HepG2 (cell line): ENCODE results near the gene AATF.

Source experiments
- ATF1 ChIP-seq: IDR thresholded peaks from 2 replicates; pipeline ENCODE4 v1.6.1; 2016; ENCODE audit warnings: mild to moderate bottlenecking, control low read depth
- CBX5 ChIP-seq: sonication (generic); formaldehyde crosslinking; IDR thresholded peaks from 2 replicates; pipeline ENCODE4 v1.4.0; 2020; ENCODE audit warnings: missing genetic modification reagents, borderline replicate concordance
- FOSL1 ChIP-seq: sonication (generic); formaldehyde crosslinking; IDR thresholded peaks from 2 replicates; pipeline ENCODE4 v1.9.0; 2021; ENCODE audit warnings: missing genetic modification reagents, borderline replicate concordance
- KAT8 ChIP-seq: IDR thresholded peaks from 2 replicates; pipeline ENCODE4 v1.6.1; 2016; ENCODE audit warnings: missing genetic modification reagents, missing compliant biosample characterization
- PHF8 ChIP-seq: sonication (generic); formaldehyde crosslinking; IDR thresholded peaks from 2 replicates; pipeline ENCODE4 v1.5.0; 2020; ENCODE audit warnings: missing genetic modification reagents
- SMC3 ChIP-seq: IDR thresholded peaks from 2 replicates; pipeline ENCODE4 v1.6.1; 2011; ENCODE audit warnings: low read length, improper control_type of control experiment
- ZFP41 ChIP-seq: sonication (generic); formaldehyde crosslinking; IDR thresholded peaks from 2 replicates; pipeline ENCODE4 v1.4.0; 2020; ENCODE audit warnings: mild to moderate bottlenecking, missing genetic modification reagents, borderline replicate concordance
- ZNF317 ChIP-seq: sonication (generic); formaldehyde crosslinking; IDR thresholded peaks from 2 replicates; pipeline ENCODE4 v1.5.0; 2020; ENCODE audit warnings: mild to moderate bottlenecking, missing genetic modification reagents
- ZNF558 ChIP-seq: sonication (generic); formaldehyde crosslinking; IDR thresholded peaks from 2 replicates; pipeline ENCODE4 v1.9.0; 2022; ENCODE audit warnings: mild to moderate bottlenecking, missing genetic modification reagents, borderline replicate concordance
- ZNF777 ChIP-seq: sonication (generic); formaldehyde crosslinking; IDR thresholded peaks from 2 replicates; pipeline ENCODE4 v1.4.0; 2020; ENCODE audit warnings: missing genetic modification reagents
- TF ChIP-seq, protein P1 (sequence below): sonication (generic); formaldehyde crosslinking; conservative IDR thresholded peaks from 2 replicates; pipeline ENCODE4 v1.8.0; 2022; ENCODE audit warnings: mild to moderate bottlenecking, moderate library complexity, missing genetic modification reagents
- TF ChIP-seq, protein P2 (sequence below): fragments of 450-650 bp; IDR thresholded peaks from 2 replicates; pipeline ENCODE4 v1.6.1; 2017
- TF ChIP-seq, protein P3 (sequence below): sonication (generic); formaldehyde crosslinking; IDR thresholded peaks from 2 replicates; pipeline ENCODE4 v1.4.0; 2020; ENCODE audit warnings: missing genetic modification reagents
- TF ChIP-seq, protein P4 (sequence below): IDR thresholded peaks from 2 replicates; pipeline ENCODE4 v1.6.1; 2012; ENCODE audit warnings: low read length, improper control_type of control experiment

- TF ChIP-seq ZNF777 (CRISPR knock-in tag) (no peak), ZFP41 (no peak), KAT8 (CRISPR knock-in tag) (no peak), CBX5 (CRISPR knock-in tag) (no peak), ATF1 (CRISPR knock-in tag) (no peak), PHF8 (no peak), ZNF558 (CRISPR knock-in tag) (no peak), SMC3 (no peak), ZNF317 (CRISPR knock-in tag) (no peak), FOSL1 (CRISPR knock-in tag) (no peak)
- TF ChIP-seq, protein P1, sequence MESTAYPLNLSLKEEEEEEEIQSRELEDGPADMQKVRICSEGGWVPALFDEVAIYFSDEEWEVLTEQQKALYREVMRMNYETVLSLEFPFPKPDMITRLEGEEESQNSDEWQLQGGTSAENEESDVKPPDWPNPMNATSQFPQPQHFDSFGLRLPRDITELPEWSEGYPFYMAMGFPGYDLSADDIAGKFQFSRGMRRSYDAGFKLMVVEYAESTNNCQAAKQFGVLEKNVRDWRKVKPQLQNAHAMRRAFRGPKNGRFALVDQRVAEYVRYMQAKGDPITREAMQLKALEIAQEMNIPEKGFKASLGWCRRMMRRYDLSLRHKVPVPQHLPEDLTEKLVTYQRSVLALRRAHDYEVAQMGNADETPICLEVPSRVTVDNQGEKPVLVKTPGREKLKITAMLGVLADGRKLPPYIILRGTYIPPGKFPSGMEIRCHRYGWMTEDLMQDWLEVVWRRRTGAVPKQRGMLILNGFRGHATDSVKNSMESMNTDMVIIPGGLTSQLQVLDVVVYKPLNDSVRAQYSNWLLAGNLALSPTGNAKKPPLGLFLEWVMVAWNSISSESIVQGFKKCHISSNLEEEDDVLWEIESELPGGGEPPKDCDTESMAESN = no peak
- TF ChIP-seq, protein P2, sequence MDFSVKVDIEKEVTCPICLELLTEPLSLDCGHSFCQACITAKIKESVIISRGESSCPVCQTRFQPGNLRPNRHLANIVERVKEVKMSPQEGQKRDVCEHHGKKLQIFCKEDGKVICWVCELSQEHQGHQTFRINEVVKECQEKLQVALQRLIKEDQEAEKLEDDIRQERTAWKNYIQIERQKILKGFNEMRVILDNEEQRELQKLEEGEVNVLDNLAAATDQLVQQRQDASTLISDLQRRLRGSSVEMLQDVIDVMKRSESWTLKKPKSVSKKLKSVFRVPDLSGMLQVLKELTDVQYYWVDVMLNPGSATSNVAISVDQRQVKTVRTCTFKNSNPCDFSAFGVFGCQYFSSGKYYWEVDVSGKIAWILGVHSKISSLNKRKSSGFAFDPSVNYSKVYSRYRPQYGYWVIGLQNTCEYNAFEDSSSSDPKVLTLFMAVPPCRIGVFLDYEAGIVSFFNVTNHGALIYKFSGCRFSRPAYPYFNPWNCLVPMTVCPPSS = no peak
- TF ChIP-seq, protein P3, sequence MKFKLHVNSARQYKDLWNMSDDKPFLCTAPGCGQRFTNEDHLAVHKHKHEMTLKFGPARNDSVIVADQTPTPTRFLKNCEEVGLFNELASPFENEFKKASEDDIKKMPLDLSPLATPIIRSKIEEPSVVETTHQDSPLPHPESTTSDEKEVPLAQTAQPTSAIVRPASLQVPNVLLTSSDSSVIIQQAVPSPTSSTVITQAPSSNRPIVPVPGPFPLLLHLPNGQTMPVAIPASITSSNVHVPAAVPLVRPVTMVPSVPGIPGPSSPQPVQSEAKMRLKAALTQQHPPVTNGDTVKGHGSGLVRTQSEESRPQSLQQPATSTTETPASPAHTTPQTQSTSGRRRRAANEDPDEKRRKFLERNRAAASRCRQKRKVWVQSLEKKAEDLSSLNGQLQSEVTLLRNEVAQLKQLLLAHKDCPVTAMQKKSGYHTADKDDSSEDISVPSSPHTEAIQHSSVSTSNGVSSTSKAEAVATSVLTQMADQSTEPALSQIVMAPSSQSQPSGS (CRISPR knock-in tag) = no peak
- TF ChIP-seq, protein P4, sequence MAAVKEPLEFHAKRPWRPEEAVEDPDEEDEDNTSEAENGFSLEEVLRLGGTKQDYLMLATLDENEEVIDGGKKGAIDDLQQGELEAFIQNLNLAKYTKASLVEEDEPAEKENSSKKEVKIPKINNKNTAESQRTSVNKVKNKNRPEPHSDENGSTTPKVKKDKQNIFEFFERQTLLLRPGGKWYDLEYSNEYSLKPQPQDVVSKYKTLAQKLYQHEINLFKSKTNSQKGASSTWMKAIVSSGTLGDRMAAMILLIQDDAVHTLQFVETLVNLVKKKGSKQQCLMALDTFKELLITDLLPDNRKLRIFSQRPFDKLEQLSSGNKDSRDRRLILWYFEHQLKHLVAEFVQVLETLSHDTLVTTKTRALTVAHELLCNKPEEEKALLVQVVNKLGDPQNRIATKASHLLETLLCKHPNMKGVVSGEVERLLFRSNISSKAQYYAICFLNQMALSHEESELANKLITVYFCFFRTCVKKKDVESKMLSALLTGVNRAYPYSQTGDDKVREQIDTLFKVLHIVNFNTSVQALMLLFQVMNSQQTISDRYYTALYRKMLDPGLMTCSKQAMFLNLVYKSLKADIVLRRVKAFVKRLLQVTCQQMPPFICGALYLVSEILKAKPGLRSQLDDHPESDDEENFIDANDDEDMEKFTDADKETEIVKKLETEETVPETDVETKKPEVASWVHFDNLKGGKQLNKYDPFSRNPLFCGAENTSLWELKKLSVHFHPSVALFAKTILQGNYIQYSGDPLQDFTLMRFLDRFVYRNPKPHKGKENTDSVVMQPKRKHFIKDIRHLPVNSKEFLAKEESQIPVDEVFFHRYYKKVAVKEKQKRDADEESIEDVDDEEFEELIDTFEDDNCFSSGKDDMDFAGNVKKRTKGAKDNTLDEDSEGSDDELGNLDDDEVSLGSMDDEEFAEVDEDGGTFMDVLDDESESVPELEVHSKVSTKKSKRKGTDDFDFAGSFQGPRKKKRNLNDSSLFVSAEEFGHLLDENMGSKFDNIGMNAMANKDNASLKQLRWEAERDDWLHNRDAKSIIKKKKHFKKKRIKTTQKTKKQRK = no peak
Measured at GRCh38 chr17:36900160-36900512, 48.6 kb upstream of the AATF start.
